NCI-H2227 treated with DMSO at 0.1 percent for 48 hours (cell line): ENCODE data around the gene MIB1.
"Not testable (repeated sequence)": the region's sequence is repeated elsewhere in the genome, so short reads cannot be mapped to it uniquely, and the experiment has no call there.

Experiments
- DNase-seq: peaks from one replicate; lab custom pipeline; 2025; lab: John Stamatoyannopoulos, UW

MIB1 gene

DNA sequence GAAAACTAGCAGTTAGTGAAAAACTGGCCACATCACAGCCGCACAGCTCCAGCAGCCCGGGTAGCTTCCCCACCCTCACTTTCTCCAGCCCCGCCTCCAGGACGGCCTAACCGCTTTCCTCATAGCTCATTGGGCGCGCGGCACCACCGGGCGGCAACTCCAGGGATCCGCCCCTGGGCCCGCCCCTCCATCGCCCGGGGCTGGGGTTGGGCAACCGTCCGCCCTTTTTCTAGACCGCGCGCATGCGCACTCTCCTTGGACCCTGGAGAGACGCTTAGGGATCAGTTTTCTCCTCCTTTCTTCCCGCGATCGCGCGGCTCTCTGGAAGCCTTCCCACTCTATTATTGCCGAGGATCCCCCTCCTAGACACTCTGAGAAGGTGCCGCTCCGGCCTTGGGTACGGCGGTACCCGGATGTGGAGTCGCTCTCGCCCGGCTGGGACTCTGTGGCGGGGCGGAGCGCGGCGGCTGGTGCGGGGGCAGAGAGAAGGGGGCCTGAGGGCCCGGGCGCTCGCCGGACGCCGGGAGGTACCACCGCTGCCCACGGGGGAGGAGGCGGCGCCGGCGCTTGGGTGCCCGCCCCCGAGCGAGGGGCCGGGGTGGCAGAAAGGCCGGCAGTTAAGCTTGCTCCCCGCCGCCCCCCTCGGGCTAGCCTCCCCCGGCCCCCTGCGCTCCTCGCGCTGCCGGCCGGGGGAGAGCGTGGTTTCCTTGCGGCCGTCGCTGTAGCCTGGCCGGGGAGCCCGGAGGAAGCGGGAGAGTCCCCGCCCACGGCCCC lies at the start of gene MIB1:
Gene MIB1, plus strand, starts transcription at position 255 of the 774 bp plus-strand sequence. CDS start 792 bp downstream, outside the sequence.
- peak; percentile 96 for DNase-seq

DNA sequence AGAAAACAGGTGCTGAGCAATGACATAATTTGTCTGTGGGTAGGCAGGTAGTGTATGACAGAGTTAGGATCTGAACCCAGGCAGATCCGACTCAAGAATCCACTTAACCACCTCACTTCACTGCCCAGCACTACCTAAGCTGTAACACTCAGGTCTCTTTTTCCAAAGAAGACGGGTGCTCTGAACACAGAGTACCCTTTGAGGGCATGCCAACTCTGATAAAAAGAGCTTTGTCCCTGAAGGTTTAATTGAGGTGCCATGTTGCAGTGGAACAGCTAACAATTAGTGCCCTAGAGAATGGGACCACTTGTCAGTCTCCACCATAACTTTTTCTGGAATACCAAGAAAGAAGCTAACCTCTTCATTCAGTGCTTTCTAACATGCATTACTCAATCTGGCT lies 47.3 kb upstream of the MIB1 start:
- DNase-seq, result no peak

DNA sequence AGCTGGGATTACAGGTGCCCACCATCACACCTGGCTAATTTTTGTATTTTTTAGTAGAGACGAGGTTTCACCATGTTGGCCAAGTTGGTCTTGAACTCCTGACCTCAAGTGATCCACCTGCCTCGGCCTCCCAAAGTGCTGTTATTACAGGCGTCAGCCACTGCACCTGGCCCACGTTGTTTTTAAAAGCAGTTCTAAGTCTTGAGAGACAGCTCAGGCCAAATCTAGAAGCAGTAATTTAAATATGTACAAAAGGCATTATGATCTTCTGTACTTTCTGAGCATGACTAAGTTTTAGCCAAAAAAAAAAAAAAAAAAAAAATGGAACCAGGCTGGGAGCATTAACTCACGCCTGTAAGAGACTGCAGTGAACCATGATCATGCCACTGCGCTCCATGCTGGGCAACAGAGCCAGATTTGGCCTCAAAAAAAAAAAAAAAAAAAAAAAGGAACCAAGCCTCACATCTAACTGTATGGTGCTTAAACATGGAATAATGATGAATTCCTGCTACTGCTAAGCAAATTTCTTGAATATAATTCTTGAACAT lies 40.0 kb upstream of the MIB1 start:
- no peak for DNase-seq

DNA sequence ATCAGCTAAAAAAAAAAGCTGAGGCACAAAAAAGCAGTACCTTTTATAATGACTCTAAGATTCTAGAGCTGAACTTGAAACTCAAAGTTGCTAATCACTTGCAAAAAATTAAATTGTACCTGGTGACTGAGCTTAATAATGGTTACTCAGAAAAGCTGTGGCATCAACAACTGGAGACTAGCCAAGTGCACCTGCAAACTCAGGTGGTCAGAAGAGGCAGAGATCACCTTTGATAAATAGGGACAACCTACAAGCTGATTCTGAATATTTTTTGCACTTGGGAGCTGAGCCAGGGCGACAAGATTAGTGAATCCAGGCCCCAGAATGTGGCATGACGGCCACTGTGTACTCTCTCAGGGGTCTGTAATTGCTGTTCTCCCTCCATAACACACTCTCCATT lies 39.0 kb upstream of the MIB1 start:
- no peak for DNase-seq

DNA sequence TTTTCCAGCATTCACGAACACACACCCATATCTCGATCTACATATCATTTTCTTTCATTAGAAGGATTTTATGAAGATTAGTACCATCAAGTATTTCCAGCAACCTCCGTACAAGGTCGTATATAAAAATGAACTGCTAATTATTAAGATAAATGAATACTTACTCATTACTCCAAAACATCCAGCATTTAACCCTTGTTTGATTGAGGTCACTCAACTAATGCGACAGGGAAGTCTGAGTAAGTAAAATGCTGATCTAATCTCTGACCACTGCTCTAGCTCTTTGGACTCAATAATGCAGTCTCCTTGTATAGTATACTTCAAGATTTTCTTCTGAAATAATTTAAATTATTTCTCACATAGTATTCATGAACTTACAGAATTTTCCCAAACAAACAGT lies 38.0 kb upstream of the MIB1 start:
- DNase-seq, result no peak

DNA sequence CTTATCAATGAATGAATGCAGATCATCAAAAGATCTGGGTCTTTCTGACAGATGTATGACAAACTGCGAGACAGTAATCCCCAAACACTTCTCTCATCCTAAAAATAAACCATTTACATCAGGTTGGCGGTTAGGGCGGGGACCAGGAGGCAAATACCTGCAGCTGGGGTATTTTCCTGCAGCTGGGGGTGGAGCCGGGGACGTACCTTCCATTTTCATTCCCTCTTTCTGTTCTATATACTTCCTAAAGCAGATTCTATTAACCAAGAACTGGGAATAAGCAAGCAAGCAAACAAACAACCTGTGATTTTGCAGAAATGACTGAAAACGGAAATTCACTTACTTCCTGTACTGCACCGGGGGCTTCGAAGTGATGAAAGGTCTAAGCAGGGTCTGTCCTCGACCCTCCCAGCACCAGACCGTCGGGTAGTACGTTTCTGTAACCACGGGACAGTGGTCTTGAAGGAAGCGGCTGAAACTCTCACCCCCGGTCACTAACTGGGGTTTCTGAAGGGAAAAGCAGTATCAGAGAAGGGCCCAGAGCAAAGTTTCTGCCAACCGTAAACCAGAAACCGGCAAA lies 37.3 kb upstream of the MIB1 start:
- peak; percentile 9 for DNase-seq

DNA sequence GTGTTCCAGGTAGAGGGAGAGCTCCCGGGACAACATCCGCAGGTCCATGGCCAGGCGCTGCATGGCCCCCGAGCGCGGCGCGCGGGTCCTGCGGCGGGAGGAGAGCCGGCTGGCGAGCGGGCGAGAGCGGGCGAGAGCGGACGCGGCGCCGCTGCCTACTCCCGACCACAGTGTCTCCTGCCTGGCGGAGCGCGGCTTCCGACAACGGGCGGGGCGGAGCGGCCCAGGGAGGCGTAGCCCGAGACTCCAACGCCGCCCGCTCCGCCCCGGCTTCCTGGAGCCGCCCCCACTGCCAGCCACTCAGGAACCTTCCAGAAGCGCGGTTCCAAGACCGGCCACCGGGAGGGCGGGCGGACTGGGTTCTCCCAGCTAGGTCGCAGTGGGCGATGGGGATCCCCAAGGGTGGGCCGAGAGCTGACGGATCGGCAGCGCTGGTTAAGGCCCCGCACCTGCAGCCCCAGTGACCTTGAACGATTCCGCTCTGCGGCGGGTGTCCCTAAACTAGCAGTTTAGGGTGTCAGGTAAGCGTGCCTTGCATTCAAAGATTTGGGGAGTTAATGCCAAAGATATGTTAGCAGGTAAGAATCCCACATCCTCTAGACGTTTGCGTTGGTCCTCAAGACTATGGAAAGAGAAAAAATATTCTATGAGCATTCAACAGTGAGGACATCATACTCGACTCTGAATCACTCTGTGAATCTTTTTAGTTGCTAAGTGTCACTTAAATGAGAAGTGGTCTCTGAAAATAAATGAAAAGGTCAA lies 35.8 kb upstream of the MIB1 start, which contains the start of gene ABHD3:
Gene ABHD3, minus strand, starts transcription at position 172 of the 762 bp plus-strand sequence. Its CDS starts 109 bp downstream, at position 63.
- peak; percentile 91 for DNase-seq

DNA sequence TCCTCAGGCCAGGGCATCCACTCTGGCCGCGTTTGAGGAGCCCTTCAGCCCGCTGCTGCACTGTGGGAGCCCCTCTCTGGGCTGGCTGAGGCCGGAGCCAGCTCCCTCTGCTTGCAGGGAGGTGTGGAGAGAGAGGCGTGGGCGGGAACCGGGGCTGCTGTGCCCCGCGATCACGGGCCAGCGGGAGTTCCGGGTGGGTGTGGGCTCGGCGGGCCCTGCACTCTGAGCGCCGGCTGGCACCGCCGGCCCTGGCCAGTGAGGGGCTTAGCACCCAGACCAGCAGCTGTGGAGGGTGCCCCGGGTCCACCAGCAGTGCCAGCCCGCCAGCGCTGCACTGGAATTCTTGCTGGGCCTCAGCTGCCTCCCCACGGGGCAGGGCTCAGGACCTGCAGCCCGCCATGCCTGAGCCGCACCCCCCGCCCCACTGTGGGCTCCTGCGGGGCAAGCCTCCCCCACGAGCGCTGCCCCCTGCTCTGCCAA lies 34.2 kb upstream of the MIB1 start:
- DNase-seq, result no peak

DNA sequence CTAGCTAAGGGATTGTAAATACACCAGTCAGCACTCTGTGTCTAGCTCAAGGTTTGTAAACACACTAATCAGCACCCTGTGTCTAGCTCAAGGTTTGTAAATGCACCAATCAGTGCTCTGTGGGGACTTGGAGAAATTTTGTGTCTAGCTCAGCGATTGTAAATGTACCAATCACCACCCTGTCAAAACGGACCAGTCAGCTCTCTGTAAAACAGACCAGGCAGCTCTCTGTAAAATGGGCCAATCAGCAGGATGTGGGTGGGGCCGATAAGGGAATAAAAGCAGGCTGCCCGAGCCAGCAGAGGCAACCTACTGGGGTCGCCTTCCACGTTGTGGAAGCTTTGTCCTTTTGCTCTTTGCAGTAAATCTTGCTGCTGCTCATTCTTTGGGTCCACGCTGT lies 33.5 kb upstream of the MIB1 start:
- not testable (repeated sequence) for DNase-seq

DNA sequence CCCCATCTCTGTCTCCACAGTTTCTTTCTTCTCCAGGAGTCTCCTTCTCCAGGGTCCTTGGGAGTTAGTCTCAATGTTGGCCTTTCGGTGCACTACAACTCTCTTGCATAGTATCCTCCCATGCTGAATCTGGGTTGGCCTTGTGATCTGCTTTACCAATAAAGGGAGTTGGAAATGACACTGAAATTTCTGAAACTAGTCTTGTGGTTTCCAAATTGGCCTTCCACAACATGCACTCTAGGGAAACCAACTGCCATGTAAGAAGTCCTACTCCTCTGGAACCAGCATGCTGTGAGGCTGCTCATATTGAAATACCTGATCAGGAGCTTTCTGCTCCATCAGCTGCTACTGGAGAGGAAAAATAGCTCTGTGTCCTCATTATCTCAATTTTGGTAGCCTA lies 26.1 kb upstream of the MIB1 start:
- no peak for DNase-seq

DNA sequence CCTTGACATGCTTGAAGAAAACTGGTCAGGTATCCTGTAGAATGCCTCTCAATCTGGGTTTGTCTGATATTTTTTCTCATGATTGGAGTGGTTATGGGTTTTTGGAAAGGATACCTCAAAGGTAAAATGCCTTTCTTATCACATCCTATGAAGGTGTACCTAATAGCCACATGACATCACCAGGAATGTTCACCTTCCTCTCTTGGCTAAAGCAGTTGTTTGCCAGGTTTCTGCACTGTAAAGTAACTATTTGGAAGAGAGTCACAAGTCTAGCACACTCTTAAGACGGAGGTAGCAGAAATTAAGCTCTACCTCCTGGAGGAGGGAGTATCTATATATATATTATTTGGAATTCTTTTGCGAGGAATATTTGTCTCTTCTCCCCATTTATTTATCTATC lies 17.9 kb upstream of the MIB1 start:
- no peak for DNase-seq

DNA sequence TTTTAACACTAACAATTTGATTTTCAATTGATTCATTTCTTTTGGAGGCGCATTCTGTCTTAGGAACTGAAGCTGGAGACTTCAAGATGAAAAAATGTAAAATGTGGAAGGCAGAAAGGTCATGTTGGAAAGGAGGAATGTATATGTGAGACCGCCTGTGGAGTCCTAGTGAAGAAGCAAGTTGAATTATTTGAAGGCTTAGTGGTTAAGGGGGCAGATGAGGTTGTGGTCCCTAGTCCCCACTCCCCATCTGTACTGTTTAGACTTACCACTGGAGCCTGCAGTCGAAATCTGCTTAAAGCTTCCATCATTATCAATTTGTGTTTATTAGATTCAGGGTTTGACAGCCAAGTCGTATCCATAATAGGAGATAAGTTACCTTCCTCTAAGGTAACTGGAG lies 15.4 kb upstream of the MIB1 start:
- DNase-seq, result no peak

DNA sequence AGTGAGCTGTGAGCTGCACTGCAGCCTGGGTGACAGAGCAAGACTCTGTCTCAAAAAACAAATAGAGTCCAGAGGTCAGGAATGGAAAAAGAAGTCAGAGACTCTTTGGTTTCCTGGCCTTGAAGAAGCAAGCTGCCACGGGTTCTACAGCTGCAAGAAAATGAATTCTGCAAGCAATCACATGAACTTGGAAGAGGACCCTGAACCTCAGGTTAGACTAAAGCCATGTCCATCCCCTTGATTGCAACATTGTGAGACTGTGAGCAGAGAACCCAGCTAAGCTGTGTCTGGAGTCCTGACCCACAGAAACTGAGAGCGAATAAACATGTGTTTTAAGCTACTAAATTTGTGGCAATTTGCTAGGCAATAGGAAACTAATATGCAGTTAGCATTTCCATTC lies 12.9 kb upstream of the MIB1 start:
- no peak for DNase-seq

DNA sequence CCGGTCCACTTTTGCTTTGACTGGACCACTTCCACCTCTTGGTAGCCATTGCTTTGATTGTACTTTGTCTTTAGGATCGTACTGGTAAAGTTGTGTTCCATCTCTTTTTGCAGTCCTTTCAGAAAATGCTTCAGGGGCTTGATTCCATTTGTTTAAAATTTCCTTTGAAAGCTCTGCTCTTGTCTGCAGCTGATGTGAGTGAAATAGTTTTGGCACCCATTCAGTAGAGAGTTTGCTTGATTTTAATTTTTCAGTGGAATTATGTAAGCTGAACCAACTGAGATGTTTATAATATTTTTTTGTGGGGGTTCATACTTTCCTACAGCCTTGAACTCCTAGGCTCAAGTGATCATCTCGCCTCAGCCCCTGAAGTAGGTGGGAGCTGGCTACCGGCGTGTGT lies 7.6 kb upstream of the MIB1 start:
- no peak for DNase-seq

DNA sequence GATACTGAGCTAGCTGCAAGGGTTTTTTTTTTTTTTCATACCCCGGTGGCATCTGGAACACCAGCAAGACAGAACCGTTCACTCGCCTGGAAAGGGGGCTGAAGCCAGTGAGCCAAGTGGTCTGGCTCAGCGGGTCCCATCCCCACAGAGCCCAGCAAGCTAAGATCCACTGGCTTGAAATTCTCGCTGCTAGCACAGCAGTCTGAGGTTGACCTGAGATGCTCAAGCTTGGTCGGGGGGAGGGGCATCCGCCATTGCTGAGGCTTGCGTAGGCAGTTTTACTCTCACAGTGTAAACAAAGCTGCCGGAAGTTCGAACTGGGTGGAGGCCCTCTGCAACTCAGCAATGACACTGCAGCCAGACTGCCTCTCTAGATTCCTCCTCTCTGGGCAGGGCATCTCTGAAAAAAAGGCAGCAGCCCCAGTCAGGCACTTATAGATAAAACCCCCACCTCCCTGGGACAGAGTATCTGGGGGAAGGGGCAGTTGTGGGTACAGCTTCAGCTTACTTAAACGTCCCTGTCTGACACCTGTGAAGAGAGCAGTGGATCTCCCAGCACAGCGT lies 5.1 kb upstream of the MIB1 start:
- no peak for DNase-seq

DNA sequence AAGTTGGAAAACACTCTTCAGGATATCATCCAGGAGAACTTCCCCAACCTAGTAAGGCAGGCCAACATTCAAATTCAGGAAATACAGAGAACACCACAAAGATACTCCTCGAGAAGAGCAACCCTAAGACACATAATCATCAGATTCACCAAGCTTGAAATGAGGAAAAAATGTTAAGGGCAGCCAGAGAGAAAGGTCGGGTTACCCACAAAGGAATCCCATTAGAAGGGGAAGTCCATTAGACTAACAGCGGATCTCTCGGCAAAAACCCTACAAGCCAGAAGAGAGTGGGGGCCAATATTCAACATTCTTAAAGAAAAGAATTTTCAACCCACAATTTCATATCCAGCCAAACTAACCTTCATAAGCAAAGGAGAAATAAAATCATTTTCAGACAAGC lies 3.7 kb upstream of the MIB1 start:
- not testable (repeated sequence) for DNase-seq

DNA sequence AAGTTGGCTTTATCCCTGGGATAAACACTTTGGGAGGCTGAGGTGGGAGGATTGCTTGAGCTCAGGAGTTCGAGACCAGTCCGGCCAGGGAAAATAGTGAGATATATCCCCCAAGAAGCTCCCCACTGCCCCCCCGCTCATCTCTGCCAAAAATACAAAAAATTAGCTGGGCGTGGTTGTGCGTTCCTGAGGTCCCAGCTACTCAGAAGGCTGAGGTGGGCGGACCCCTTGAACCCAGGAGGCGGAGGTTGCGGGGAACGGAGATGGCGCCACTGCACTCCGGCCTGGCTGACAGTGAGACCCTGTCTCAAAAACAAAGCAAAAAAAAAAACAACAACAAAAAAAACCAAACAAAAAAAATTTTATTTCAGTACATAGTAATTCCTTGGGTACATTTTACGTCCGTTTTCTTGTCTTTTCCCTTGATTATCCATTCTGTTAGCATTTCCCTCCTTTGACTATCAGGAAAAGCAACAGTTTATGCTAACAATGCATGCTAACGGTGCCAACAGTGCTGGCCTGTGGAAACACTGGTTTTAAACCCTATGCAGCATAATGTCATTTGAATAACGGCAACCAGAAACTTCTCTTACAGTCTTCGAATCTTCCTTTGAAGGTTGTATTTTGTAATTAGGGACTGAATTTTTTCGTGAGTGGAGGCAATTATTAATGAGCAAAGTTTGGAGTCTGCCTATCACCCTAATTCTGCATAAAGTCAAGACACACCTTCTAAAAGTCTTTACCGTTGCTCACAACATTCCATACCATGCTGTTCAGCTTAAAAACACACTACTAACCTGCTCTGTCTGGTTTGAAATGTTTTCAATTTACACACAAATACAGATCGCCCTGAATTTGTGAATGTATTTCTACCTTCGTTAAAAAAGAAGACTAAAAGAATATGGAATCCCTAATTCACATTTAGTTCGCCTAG lies 721 bp upstream of the MIB1 start:
- peak; percentile 54 for DNase-seq

DNA sequence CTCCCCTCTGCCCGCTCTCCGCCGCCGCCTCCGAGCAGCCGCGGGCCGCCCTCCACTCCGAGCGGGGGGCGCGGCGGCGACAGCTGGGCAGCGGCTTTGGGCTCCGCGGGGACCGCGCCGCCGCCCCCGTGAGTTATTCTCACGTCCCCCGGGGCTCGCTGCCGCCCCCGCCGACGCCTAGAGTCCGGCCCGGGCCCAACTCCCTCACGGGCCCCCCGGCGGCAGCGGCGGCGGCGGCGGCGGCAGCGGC lies 645 bp downstream of the MIB1 start:
- DNase-seq, result no peak

DNA sequence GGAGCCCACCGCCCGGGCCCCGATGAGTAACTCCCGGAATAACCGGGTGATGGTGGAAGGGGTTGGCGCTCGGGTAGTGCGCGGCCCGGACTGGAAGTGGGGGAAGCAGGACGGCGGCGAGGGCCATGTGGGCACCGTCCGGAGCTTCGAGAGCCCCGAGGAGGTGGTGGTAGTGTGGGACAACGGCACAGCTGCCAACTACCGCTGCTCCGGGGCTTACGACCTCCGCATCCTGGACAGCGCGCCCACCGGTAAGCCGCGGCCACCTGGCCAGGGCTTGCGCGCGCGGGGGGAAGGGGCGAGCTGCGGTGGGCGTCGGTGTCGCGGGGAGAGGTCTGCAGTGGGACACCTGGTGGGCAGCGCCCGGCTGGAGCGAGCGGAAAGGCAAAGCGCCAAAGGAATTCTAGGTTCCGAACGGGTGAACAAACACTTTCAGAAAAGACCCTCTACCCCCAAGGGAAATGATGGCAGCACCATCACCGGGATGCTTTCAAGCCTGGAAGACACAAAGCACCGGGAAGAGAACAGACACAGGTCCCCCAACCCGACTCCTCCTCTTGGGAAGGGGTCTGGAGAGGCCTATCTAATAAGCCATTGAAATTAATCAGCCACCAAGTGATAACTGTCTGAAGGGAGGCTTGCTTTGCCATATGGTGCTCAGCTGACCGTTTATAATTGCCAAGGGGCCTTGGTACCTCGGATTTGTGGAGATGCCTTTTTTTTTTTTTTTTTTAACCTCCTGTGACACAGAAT lies 1.1 kb downstream of the MIB1 start:
- peak; percentile 24 for DNase-seq

DNA sequence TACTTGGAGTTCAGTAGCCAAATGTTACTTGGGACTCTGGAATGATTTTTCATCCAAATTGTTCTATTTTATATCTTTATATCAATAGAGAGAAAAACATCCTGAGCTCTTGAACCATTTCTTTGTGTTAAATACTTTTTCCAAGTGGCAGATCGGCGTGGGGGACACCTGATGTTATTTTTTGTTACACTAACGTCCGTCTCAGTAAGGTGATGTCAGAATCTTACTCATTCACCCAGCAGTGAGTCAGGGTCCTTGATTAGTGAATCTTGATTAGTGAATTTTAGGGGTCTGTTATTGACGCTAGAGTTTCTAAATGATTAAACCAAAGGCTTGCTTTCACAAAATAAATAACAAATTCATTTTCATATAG lies 1.7 kb downstream of the MIB1 start:
- no peak for DNase-seq
